ENCODE results near the gene STPG3. TPM values are rescaled to one million over a fixed set of nuclear protein-coding genes. Genes with fewer than 3 reads are reported as not detected.

The STPG3 gene
- total RNA-seq, 6 experiments from 2014 or later: not detected

DNA sequence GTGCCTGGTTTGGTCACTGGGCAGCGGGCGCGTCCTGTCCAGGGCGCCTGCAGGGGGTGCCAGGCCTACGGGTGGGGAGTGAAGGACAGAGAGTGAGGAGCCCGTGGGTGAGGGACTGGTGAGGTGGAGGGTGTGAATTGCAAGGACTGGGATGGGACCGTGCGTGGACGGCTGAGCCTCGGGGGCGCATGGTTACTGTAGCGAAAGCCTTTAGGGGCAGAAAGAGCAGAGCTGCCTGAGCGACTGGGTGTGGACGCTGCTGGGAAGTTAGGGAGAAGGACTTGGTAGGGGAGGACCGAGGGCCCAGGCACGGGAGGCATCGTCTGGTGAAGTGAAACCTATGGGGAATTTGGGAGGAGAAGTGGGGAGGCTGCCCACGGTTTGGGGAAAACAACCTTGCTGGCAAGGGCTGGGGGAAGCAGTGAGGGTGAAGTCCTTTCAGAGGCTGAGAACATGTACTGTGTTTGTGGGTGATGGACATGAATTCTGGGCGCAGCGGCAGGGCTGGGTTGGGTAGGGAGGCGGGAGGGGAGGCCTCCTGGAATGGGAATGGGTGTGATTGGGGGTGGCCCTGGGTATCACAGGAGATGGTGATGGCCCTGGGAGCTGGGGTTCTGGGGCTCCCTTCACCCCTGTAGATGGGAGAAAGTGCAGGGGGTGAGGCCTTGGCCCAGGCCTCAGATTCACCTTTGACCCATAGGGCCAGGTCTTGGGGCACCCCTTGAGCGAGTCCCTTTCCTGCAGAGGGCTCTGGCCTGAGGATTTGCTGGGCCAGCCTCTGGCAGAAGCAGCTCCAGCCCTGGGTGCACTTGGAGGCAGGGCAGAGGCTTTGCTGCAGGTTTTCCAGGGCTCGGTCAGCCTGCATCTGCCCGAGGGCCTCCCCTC, 24.7 kb downstream of the STPG3 start:
- H3K36me3 Mint-ChIP-seq (ENCODE audit: low read depth): no peaks in the 10 kb centered on the region; the same call in 1 of the 2 replicates
- H3K27me3 Mint-ChIP-seq (ENCODE audit: insufficient read depth): peaks cover 7% of the 10 kb centered on the region
- DNase-seq: no peak
- TF ChIP-seq CTCF (IDR thresholded peaks at IDR 0.05): peak; percentile 39
- H3K27ac Mint-ChIP-seq: peak overlapping the region; percentile 72
- H3K4me3 Mint-ChIP-seq: no peak overlapping the region
- H3K9me3 Mint-ChIP-seq: no peaks in the 10 kb centered on the region
- H3K4me1 Mint-ChIP-seq (ENCODE audit: low read depth): peaks cover 16% of the 10 kb centered on the region

DNA sequence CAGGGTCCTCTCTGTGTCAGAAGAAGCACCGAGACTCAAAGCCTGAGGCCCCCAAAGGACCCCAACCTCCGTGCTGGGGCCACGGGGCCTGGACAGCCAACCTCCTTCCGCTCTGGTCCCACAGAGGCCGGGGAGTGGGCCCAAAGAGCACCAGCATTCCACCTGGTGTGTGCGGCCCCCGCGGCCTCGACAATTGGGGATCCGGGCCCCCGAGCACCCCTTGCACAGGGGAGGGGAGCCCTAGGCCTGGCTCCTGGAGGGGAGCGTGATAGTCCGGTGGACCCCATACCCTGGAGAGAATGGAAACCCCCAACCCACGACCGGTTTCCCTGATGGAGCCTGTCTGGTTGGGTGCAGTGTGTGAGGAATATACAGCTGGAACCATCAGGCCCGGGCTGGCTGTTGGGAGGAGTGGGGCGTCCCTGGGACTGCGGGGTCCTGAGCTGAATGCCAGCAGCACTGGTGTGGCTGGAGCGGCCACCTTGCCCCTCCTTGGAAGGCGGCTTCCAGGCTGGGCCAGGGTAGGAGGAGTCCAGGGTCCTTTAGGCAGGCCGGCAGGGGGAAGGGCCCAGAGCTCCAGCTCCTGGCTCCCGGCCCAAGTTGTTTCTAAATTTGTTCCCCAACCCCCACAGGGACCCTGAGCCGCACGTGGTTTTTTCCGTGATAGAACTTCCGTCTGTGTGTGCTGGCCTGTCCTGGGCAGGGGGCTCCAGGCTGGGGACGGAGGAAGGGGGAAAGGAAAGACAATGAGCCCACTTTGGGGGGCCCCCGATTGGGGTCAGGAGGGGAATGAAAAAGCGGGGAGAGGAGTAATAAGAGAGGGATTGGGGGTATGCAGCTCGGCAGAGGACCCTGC, 25.6 kb downstream of the STPG3 start:
- DNase-seq: peak; percentile 24
- peak overlapping the region; percentile 96 for H3K4me3 Mint-ChIP-seq
- no peaks in the 10 kb centered on the region for H3K9me3 Mint-ChIP-seq
- no peak for TF ChIP-seq CTCF (IDR thresholded peaks at IDR 0.05)
- peaks cover 16% of the 10 kb centered on the region for H3K4me1 Mint-ChIP-seq (ENCODE audit: low read depth)
- H3K36me3 Mint-ChIP-seq (ENCODE audit: low read depth): no peaks in the 10 kb centered on the region
- H3K27ac Mint-ChIP-seq: peak overlapping the region; percentile 97
- peaks cover 7% of the 10 kb centered on the region for H3K27me3 Mint-ChIP-seq (ENCODE audit: insufficient read depth)

DNA sequence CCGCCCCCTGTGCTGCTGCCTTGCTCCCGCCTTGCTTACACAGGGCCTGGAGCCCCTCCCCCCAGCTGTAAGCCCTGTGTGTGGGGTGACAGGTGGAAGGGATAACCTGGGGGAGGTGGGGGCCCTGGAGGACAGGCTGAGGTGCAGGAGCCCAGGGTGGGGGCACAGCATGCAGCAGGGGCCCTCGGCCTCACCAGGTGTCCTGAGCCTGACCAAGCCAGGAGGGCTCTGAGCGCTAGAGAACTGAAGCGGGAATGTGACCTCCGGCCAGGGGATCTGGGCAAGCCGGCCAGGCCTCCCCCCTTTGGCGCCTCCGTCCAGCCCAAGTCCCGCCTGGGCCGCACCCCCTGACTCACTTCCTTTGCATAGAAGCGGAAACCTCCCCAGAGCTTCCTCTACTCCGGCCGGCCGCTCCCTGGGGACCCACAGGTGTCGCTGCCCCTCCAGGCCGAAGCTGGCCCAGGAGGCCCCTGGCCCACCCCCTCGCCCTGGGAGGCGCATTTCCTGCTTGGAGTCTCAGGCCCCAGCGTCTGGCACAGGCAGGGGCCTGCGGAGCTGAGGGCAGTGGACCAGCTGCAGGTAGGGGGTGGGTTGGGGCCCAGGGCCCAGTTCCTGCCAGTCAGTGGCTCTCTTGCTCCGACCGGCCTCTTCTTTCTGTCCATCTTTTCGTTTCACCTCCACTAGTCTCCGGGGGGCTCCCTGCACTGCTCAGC, 26.4 kb downstream of the STPG3 start, which contains the start of gene TOR4A:
TSS of gene TOR4A (plus strand) at position 398 of the 713 bp plus-strand sequence. CDS start 964 bp downstream, outside the sequence.
- TF ChIP-seq CTCF (IDR thresholded peaks at IDR 0.05): peak; percentile 67
- Mint-ChIP-seq H3K27me3 (ENCODE audit: insufficient read depth) (peaks cover 7% of the 10 kb centered on the region), H3K27ac (peak within 1 kb of the TSS; percentile 97), H3K4me3 (peak within 1 kb of the TSS; percentile 96), H3K36me3 (ENCODE audit: low read depth) (peaks cover 2% of the 10 kb centered on the region; the same call in 1 of the 2 replicates), H3K9me3 (no peaks in the 10 kb centered on the region), H3K4me1 (ENCODE audit: low read depth) (peaks cover 16% of the 10 kb centered on the region)
- DNase-seq: peak; percentile 85

DNA sequence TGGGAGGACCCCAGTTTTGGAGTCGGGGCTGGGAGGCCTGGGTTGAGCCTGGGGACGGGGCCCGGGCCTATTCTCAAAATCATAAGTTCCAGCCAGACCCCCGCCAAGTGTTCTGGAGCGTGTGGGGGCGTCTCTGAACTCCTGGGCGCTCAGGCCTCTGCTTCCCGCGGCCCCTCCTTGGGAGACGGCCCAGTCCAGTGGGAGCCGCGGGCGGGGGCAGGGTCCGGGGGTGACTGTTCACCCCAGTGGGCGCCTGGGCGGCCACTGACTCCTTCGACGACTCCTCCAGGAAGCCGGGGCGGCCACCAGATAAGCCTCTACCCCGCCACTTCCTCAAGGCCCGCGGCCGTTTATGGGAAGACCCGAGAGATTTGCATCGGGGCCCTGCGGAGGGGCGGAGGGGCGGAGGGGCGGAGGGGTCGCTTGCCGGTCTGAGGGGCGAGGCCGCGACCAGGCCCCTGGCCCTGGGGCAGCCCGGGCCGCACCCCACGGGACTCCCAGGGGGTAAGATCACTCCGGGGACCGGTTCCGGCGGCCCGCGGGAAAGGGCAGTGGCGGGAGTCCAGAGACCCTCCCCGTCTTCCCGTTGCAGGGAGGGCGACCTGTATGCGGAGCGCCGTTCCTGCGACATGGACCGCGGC, 27.1 kb downstream of the STPG3 start:
- Mint-ChIP-seq H3K4me3 (peak overlapping the region; percentile 96), H3K36me3 (ENCODE audit: low read depth) (peaks cover 8% of the 10 kb centered on the region; the same call in 1 of the 2 replicates), H3K27me3 (ENCODE audit: insufficient read depth) (peaks cover 7% of the 10 kb centered on the region), H3K9me3 (no peaks in the 10 kb centered on the region), H3K4me1 (ENCODE audit: low read depth) (peaks cover 16% of the 10 kb centered on the region), H3K27ac (peak overlapping the region; percentile 97)
- no peak for DNase-seq
- no peak for TF ChIP-seq CTCF (IDR thresholded peaks at IDR 0.05)
